CD8-positive, alpha-beta memory T cell (primary cell): ENCODE data around the gene HOMER3. TPM values are rescaled to one million over a fixed set of nuclear protein-coding genes. Genes with fewer than 3 reads are reported as not detected.

Source experiments
- CTCF ChIA-PET: fragments of 350-600 bp; sonication (Branson Sonifier 250); formaldehyde crosslinking; loops from one replicate; lab custom pipeline; 2021; ENCODE audit warnings: antibody characterized with exemption; lab: Charles Lee
- POLR2A ChIA-PET: fragments of 350-600 bp; sonication (Branson Sonifier 250); formaldehyde crosslinking; loops from one replicate; lab custom pipeline; 2021; ENCODE audit warnings: antibody characterized with exemption; lab: Charles Lee
- DNase-seq, 5 donors: peaks; one replicate each; pipeline versions ENCODE4 v3.0.0 to v3.0.0-alpha.2; 2020 to 2022; ENCODE audit warnings: mixed read lengths in 1 of 5
- H3K27ac ChIP-seq: one replicate; pipeline ENCODE4 v1.7.0; 2013; ENCODE audit warnings: low read depth, mild to moderate bottlenecking, low read length, moderate library complexity
- H3K27me3 ChIP-seq: 2 replicates; pipeline ENCODE4 v1.7.0; 2013; ENCODE audit warnings: low read length, mild to moderate bottlenecking; ENCODE audit not compliant: insufficient read depth, poor library complexity, severe bottlenecking
- H3K36me3 ChIP-seq: 2 replicates; pipeline ENCODE4 v1.7.0; 2013; ENCODE audit warnings: mild to moderate bottlenecking, low read length, moderate library complexity; ENCODE audit not compliant: insufficient read depth
- H3K4me1 ChIP-seq: 2 replicates; pipeline ENCODE4 v1.7.0; 2013; ENCODE audit warnings: mild to moderate bottlenecking, low read length, moderate library complexity; ENCODE audit not compliant: insufficient read depth
- H3K4me3 ChIP-seq: 2 replicates; pipeline ENCODE4 v1.7.0; 2013; ENCODE audit warnings: mild to moderate bottlenecking, low read length
- H3K9me3 ChIP-seq: 2 replicates; pipeline ENCODE4 v1.7.0; 2013; ENCODE audit warnings: mild to moderate bottlenecking, low read length
- H3K27ac Mint-ChIP-seq, 8 donors: one replicate each; pipeline ENCODE4 v1.8.0; 2020 to 2021; ENCODE audit warnings: mixed read lengths in 8 of 8, mild to moderate bottlenecking in 6 of 8, inconsistent platforms in 3 of 8, moderate library complexity in 3 of 8
- H3K27me3 Mint-ChIP-seq, 2 donors: one replicate each; pipeline ENCODE4 v1.8.0; 2020 to 2021; ENCODE audit warnings: mixed read lengths in 2 of 2, mild to moderate bottlenecking in 1 of 2, moderate library complexity in 1 of 2
- H3K36me3 Mint-ChIP-seq, 3 donors: one replicate each; pipeline ENCODE4 v1.8.0; 2020 to 2021; ENCODE audit warnings: mixed read lengths in 3 of 3, inconsistent platforms in 1 of 3, mild to moderate bottlenecking in 1 of 3
- H3K4me1 Mint-ChIP-seq, 3 donors: one replicate each; pipeline ENCODE4 v1.8.0; 2020 to 2021; ENCODE audit warnings: mixed read lengths in 3 of 3, inconsistent platforms in 1 of 3, mild to moderate bottlenecking in 1 of 3
- H3K4me3 Mint-ChIP-seq, 7 donors: one replicate each; pipeline ENCODE4 v1.8.0; 2020 to 2021; ENCODE audit warnings: mixed read lengths in 7 of 7, mild to moderate bottlenecking in 6 of 7, moderate library complexity in 4 of 7, inconsistent platforms in 2 of 7
- H3K9me3 Mint-ChIP-seq, 5 donors: one replicate each; pipeline ENCODE4 v1.8.0; 2020 to 2022; ENCODE audit warnings: mixed read lengths in 5 of 5, mild to moderate bottlenecking in 3 of 5, moderate library complexity in 2 of 5, inconsistent platforms in 1 of 5
- polyA plus RNA-seq: library from polyadenylated mRNA; unstranded; fragments of 300-500 nt; fragmentation: Illumina TruSeq; gene quantifications from one replicate; pipeline ENCODE4 v1.2.3, GENCODE V29; 2021
- total RNA-seq, 2 experiments: library from RNA; stranded (reverse); gene quantifications; one replicate each; pipeline ENCODE4 v1.2.3, GENCODE V29; 2021

The HOMER3 gene
- total and polyA plus RNA-seq, 3 experiments from 2014 or later, result 0.58 to 1.3 (median 1.2) TPM

- POLR2A ChIA-PET, result no interaction called here
Observed at GRCh38 chr19:18949858-18950257, 8.8 kb upstream of the HOMER3 start.

GRCh38 chr19:18948976-18949356 is 7.9 kb upstream of the HOMER3 start:
- Histone ChIP-seq H3K27ac (no peak overlapping the region), H3K4me1 (no peaks in the 10 kb centered on the region), H3K9me3 (no peaks in the 10 kb centered on the region), H3K27me3 (no peaks in the 10 kb centered on the region), H3K36me3 (no peaks in the 10 kb centered on the region), H3K4me3 (no peak overlapping the region)
- Mint-ChIP-seq H3K4me1 (peaks cover 0 to 18% (median 4%) of the 10 kb centered on the region in 3 donors), H3K27ac (peak overlapping the region in 1 of 8 donors; percentile 81), H3K9me3 (no peaks in the 10 kb centered on the region), H3K27me3 (peaks cover 4 to 14% of the 10 kb centered on the region in 2 donors), H3K4me3 (no peak overlapping the region), H3K36me3 (no peaks in the 10 kb centered on the region)
- POLR2A ChIA-PET, result no interaction called here
- CTCF ChIA-PET, result no interaction called here
- DNase-seq, result no peak

More at GRCh38 chr19:18949858-18950257, 8.8 kb upstream of the HOMER3 start:
- Mint-ChIP-seq H3K36me3 (no peaks in the 10 kb centered on the region), H3K27ac (peak overlapping the region in 2 of 8 donors; percentile 26 to 47), H3K27me3 (peaks cover 4 to 14% of the 10 kb centered on the region in 2 donors), H3K9me3 (no peaks in the 10 kb centered on the region), H3K4me1 (peaks cover 0 to 18% (median 4%) of the 10 kb centered on the region in 3 donors), H3K4me3 (peak overlapping the region in 1 of 7 donors; percentile 51)
- no peak for DNase-seq
- no peaks in the 10 kb centered on the region for H3K36me3 ChIP-seq
- H3K9me3 ChIP-seq, result no peaks in the 10 kb centered on the region
- no peak overlapping the region for H3K4me3 ChIP-seq
- CTCF ChIA-PET, result no interaction called here
- no peak overlapping the region for H3K27ac ChIP-seq
- H3K4me1 ChIP-seq, result no peaks in the 10 kb centered on the region
- no peaks in the 10 kb centered on the region for H3K27me3 ChIP-seq

GRCh38 chr19:18948075-18948975 is 7.3 kb upstream of the HOMER3 start:
- no peak for DNase-seq
- H3K27ac Mint-ChIP-seq, result peak overlapping the region in 1 of 8 donors; percentile 65
- H3K27me3 Mint-ChIP-seq, result peaks cover 7 to 14% of the 10 kb centered on the region in 2 donors
- ChIA-PET CTCF (no interaction called here), POLR2A (interaction anchor here (0.6 kb wide), 1 partner anchor 115 kb away, joined by 6 read pairs; no protein-coding TSS in a partner anchor)
- Histone ChIP-seq H3K36me3 (no peaks in the 10 kb centered on the region), H3K9me3 (no peaks in the 10 kb centered on the region), H3K27me3 (no peaks in the 10 kb centered on the region), H3K4me1 (no peaks in the 10 kb centered on the region), H3K4me3 (no peak overlapping the region), H3K27ac (no peak overlapping the region)
- H3K36me3 Mint-ChIP-seq, result no peaks in the 10 kb centered on the region
- H3K9me3 Mint-ChIP-seq, result no peaks in the 10 kb centered on the region
- H3K4me1 Mint-ChIP-seq, result peaks cover 0 to 18% (median 4%) of the 10 kb centered on the region in 3 donors
- H3K4me3 Mint-ChIP-seq, result peak overlapping the region in 1 of 7 donors; percentile 44

GRCh38 chr19:18946918-18947317 is 5.9 kb upstream of the HOMER3 start:
- ChIA-PET CTCF (no interaction called here), POLR2A (no interaction called here)
- Mint-ChIP-seq H3K4me3 (peak overlapping the region in 1 of 7 donors; percentile 51), H3K27ac (no peak overlapping the region), H3K4me1 (peaks cover 0 to 20% (median 4%) of the 10 kb centered on the region in 3 donors), H3K27me3 (peaks cover 12 to 21% of the 10 kb centered on the region in 2 donors), H3K36me3 (no peaks in the 10 kb centered on the region), H3K9me3 (no peaks in the 10 kb centered on the region)
- no peaks in the 10 kb centered on the region for H3K36me3 ChIP-seq
- no peaks in the 10 kb centered on the region for H3K27me3 ChIP-seq
- H3K4me1 ChIP-seq, result no peaks in the 10 kb centered on the region
- no peak overlapping the region for H3K27ac ChIP-seq
- H3K4me3 ChIP-seq, result no peak overlapping the region
- H3K9me3 ChIP-seq, result no peaks in the 10 kb centered on the region
- no peak for DNase-seq

- ChIA-PET POLR2A (no interaction called here), CTCF (no interaction called here)
- Histone ChIP-seq H3K4me3 (no peak overlapping the region), H3K27ac (no peak overlapping the region), H3K4me1 (no peaks in the 10 kb centered on the region), H3K36me3 (no peaks in the 10 kb centered on the region), H3K27me3 (peaks cover 5% of the 10 kb centered on the region), H3K9me3 (no peaks in the 10 kb centered on the region)
- H3K27ac Mint-ChIP-seq, result peak overlapping the region in 1 of 8 donors; percentile 55
- no peaks in the 10 kb centered on the region for H3K9me3 Mint-ChIP-seq
- H3K4me1 Mint-ChIP-seq, result peaks cover 0 to 26% (median 8%) of the 10 kb centered on the region in 3 donors
- peaks cover 18 to 24% of the 10 kb centered on the region in 2 donors for H3K27me3 Mint-ChIP-seq
- no peaks in the 10 kb centered on the region for H3K36me3 Mint-ChIP-seq
- H3K4me3 Mint-ChIP-seq, result no peak overlapping the region
- DNase-seq, result no peak
Observed at GRCh38 chr19:18946335-18946734, 5.3 kb upstream of the HOMER3 start.

- H3K4me1 Mint-ChIP-seq, result peaks cover 3 to 31% (median 11%) of the 10 kb centered on the region in 3 donors
- no peak overlapping the region for H3K27ac Mint-ChIP-seq
- no peaks in the 10 kb centered on the region for H3K36me3 Mint-ChIP-seq
- no peaks in the 10 kb centered on the region for H3K9me3 Mint-ChIP-seq
- H3K27me3 Mint-ChIP-seq, result peaks cover 18 to 27% of the 10 kb centered on the region in 2 donors
- Histone ChIP-seq H3K4me1 (peaks cover 5% of the 10 kb centered on the region), H3K36me3 (no peaks in the 10 kb centered on the region), H3K27me3 (peaks cover 5% of the 10 kb centered on the region), H3K4me3 (no peak overlapping the region), H3K9me3 (no peaks in the 10 kb centered on the region), H3K27ac (no peak overlapping the region)
- POLR2A ChIA-PET, result interaction anchor here (0.5 kb wide), 1 partner anchor 15 kb away, joined by 7 read pairs; no protein-coding TSS in a partner anchor
- no peak for DNase-seq
- H3K4me3 Mint-ChIP-seq, result no peak overlapping the region
- CTCF ChIA-PET, result no interaction called here
Observed at GRCh38 chr19:18945297-18945696, 4.3 kb upstream of the HOMER3 start.

- H3K4me3 Mint-ChIP-seq, result peak overlapping the region in 1 of 7 donors; percentile 11
- H3K9me3 Mint-ChIP-seq, result no peaks in the 10 kb centered on the region
- H3K27ac ChIP-seq, result no peak overlapping the region
- no peak for DNase-seq
- peaks cover 10 to 29% (median 10%) of the 10 kb centered on the region in 3 donors for H3K4me1 Mint-ChIP-seq
- CTCF ChIA-PET, result interaction anchor here (0.9 kb wide), 1 partner anchor 12 kb away, joined by 3 read pairs; no protein-coding TSS in a partner anchor
- H3K36me3 Mint-ChIP-seq, result no peaks in the 10 kb centered on the region
- POLR2A ChIA-PET, result no interaction called here
- H3K36me3 ChIP-seq, result no peaks in the 10 kb centered on the region
- no peaks in the 10 kb centered on the region for H3K9me3 ChIP-seq
- H3K27me3 Mint-ChIP-seq, result peaks cover 27 to 42% of the 10 kb centered on the region in 2 donors
- peaks cover 5% of the 10 kb centered on the region for H3K27me3 ChIP-seq
- peak overlapping the region in 1 of 8 donors; percentile 58 for H3K27ac Mint-ChIP-seq
- peaks cover 6% of the 10 kb centered on the region for H3K4me1 ChIP-seq
- H3K4me3 ChIP-seq, result no peak overlapping the region
Observed at GRCh38 chr19:18943465-18943864, 2.4 kb upstream of the HOMER3 start.

GRCh38 chr19:18942692-18943091 is 1.7 kb upstream of the HOMER3 start:
- Mint-ChIP-seq H3K4me1 (peaks cover 10 to 26% (median 10%) of the 10 kb centered on the region in 3 donors), H3K36me3 (no peaks in the 10 kb centered on the region), H3K4me3 (peak overlapping the region in 4 of 7 donors; percentile 35 to 76 (median 62)), H3K27me3 (peaks cover 24 to 40% of the 10 kb centered on the region in 2 donors), H3K9me3 (no peaks in the 10 kb centered on the region), H3K27ac (no peak overlapping the region)
- H3K9me3 ChIP-seq, result no peaks in the 10 kb centered on the region
- DNase-seq, result no peak
- no peak overlapping the region for H3K4me3 ChIP-seq
- CTCF ChIA-PET, result no interaction called here
- POLR2A ChIA-PET, result no interaction called here
- H3K36me3 ChIP-seq, result no peaks in the 10 kb centered on the region
- no peak overlapping the region for H3K27ac ChIP-seq
- peaks cover 5% of the 10 kb centered on the region for H3K27me3 ChIP-seq
- peaks cover 6% of the 10 kb centered on the region for H3K4me1 ChIP-seq
